HepG2 (cell line): Measurements from ENCODE around the gene FXYD4. TPM values are rescaled to one million over a fixed set of nuclear protein-coding genes. Genes with fewer than 3 reads are reported as not detected.
A peak's percentile ranks its signal among the peaks of the same experiment; 100 is the strongest.

Experiments
- ADNP ChIP-seq: sonication (generic); formaldehyde crosslinking; IDR thresholded peaks from 2 replicates; pipeline ENCODE4 v1.4.0; 2020; ENCODE audit warnings: missing genetic modification reagents
- NFAT5 ChIP-seq: sonication (generic); formaldehyde crosslinking; IDR thresholded peaks from 2 replicates; pipeline ENCODE4 v1.4.0; 2020; ENCODE audit warnings: missing genetic modification reagents
- RBFOX2 ChIP-seq: fragments of 200-400 bp; formaldehyde crosslinking; IDR thresholded peaks from 2 replicates; pipeline ENCODE4 v1.6.1; 2017; ENCODE audit warnings: low read depth, mild to moderate bottlenecking, low read length
- RXRB ChIP-seq: IDR thresholded peaks from 2 replicates; pipeline ENCODE4 v1.6.1; 2016; ENCODE audit warnings: borderline replicate concordance, missing genetic modification reagents, missing compliant biosample characterization
- SOX5 ChIP-seq: IDR thresholded peaks from 2 replicates; pipeline ENCODE4 v1.6.1; 2016; ENCODE audit warnings: borderline replicate concordance
- STAG1 ChIP-seq: sonication (generic); formaldehyde crosslinking; IDR thresholded peaks from 2 replicates; pipeline ENCODE4 v1.4.0; 2020; ENCODE audit warnings: missing genetic modification reagents
- YEATS2 ChIP-seq: sonication (generic); formaldehyde crosslinking; IDR thresholded peaks from 2 replicates; pipeline ENCODE4 v1.4.0; 2020; ENCODE audit warnings: missing genetic modification reagents, borderline replicate concordance
- YY1 ChIP-seq: IDR thresholded peaks from 2 replicates; pipeline ENCODE4 v1.6.1; 2011; ENCODE audit warnings: low read length, low read depth, moderate library complexity, mild to moderate bottlenecking; ENCODE audit not compliant: insufficient read depth, insufficient replicate concordance
- ZNF160 ChIP-seq: sonication (generic); formaldehyde crosslinking; IDR thresholded peaks from 2 replicates; pipeline ENCODE4 v1.8.0; 2022; ENCODE audit warnings: mild to moderate bottlenecking, inconsistent platforms, missing genetic modification reagents
- polyA plus RNA-seq, 8 experiments: library from polyadenylated mRNA; depleted of rRNA in 3 of 8; stranded (reverse) in 7 of 8; unstranded in 1 of 8; fragments of >200 nt; fragmentation: Illumina TruSeq in 4 of 8; extraction: Trizol in 4 of 8; gene quantifications; 2 replicates each; pipeline versions ENCODE4 v1.2.1 to v1.2.3, GENCODE V29; 2011 to 2016; ENCODE audit warnings: low read depth in 4 of 8, missing spikeins in 1 of 8, mixed read lengths in 1 of 8; ENCODE audit not compliant: insufficient read depth in 1 of 8
- total RNA-seq, 5 experiments: library from RNA; depleted of rRNA; stranded (reverse); fragments of >200 nt; fragmentation: Illumina TruSeq; extraction: Trizol; gene quantifications; 2 replicates each; pipeline ENCODE4 v1.2.3, GENCODE V29; 2016; ENCODE audit warnings: low read depth in 1 of 5
- TF ChIP-seq, protein P1 (sequence below): sonication (generic); formaldehyde crosslinking; IDR thresholded peaks from 2 replicates; pipeline ENCODE4 v1.8.0; 2022; ENCODE audit warnings: mild to moderate bottlenecking, missing genetic modification reagents, moderate library complexity
- TF ChIP-seq, protein P2 (sequence below), 2 experiments: IDR thresholded peaks; 2 replicates each; pipeline ENCODE4 v1.6.1; 2011 to 2012; ENCODE audit warnings: low read length in 2 of 2, borderline replicate concordance in 1 of 2, low read depth in 1 of 2, mild to moderate bottlenecking in 1 of 2, moderate library complexity in 1 of 2
- TF ChIP-seq, protein P3 (sequence below), 2 experiments: sonication (generic) in 1 of 2; formaldehyde crosslinking in 1 of 2; IDR thresholded peaks; 2 replicates each; pipeline versions ENCODE4 v1.4.0 to v1.6.1; 2018 to 2020; ENCODE audit warnings: missing genetic modification reagents in 2 of 2, borderline replicate concordance in 1 of 2, low read depth in 1 of 2, mild to moderate bottlenecking in 1 of 2, missing biosample characterization in 1 of 2

Gene FXYD4
- total and polyA plus RNA-seq, 2 of the 13 experiments (the other 11 are each of a cell fraction or from before 2014, with no cell fraction given), result not detected

- TF ChIP-seq YY1 (peak; percentile 52), NFAT5 (CRISPR knock-in tag) (peak; percentile 65; the same call in 1 of the 2 replicates), RXRB (CRISPR knock-in tag) (peak; percentile 62), STAG1 (CRISPR knock-in tag) (peak; percentile 16; the same call in 1 of the 2 replicates), YEATS2 (peak; percentile 76; the same call in 1 of the 2 replicates), ZNF160 (CRISPR knock-in tag) (0 out of 2 replicates have a peak, but pooled peaks have one; percentile 17), ADNP (CRISPR knock-in tag) (peak; percentile 10; the same call in 1 of the 2 replicates), RBFOX2 (peak; percentile 82), SOX5 (CRISPR knock-in tag) (peak; percentile 65; the same call in 1 of the 2 replicates)
- TF ChIP-seq, protein P1, sequence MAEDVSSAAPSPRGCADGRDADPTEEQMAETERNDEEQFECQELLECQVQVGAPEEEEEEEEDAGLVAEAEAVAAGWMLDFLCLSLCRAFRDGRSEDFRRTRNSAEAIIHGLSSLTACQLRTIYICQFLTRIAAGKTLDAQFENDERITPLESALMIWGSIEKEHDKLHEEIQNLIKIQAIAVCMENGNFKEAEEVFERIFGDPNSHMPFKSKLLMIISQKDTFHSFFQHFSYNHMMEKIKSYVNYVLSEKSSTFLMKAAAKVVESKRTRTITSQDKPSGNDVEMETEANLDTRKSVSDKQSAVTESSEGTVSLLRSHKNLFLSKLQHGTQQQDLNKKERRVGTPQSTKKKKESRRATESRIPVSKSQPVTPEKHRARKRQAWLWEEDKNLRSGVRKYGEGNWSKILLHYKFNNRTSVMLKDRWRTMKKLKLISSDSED (CRISPR knock-in tag), result no peak; the same call in 1 of the 2 replicates
- TF ChIP-seq, protein P2, sequence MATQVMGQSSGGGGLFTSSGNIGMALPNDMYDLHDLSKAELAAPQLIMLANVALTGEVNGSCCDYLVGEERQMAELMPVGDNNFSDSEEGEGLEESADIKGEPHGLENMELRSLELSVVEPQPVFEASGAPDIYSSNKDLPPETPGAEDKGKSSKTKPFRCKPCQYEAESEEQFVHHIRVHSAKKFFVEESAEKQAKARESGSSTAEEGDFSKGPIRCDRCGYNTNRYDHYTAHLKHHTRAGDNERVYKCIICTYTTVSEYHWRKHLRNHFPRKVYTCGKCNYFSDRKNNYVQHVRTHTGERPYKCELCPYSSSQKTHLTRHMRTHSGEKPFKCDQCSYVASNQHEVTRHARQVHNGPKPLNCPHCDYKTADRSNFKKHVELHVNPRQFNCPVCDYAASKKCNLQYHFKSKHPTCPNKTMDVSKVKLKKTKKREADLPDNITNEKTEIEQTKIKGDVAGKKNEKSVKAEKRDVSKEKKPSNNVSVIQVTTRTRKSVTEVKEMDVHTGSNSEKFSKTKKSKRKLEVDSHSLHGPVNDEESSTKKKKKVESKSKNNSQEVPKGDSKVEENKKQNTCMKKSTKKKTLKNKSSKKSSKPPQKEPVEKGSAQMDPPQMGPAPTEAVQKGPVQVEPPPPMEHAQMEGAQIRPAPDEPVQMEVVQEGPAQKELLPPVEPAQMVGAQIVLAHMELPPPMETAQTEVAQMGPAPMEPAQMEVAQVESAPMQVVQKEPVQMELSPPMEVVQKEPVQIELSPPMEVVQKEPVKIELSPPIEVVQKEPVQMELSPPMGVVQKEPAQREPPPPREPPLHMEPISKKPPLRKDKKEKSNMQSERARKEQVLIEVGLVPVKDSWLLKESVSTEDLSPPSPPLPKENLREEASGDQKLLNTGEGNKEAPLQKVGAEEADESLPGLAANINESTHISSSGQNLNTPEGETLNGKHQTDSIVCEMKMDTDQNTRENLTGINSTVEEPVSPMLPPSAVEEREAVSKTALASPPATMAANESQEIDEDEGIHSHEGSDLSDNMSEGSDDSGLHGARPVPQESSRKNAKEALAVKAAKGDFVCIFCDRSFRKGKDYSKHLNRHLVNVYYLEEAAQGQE (IDR thresholded peaks at IDR 0.05; ENCODE audit: borderline replicate concordance in 1 of 2, low read depth in 1 of 2, low read length in 2 of 2), result 0 out of 4 replicates have a peak, but pooled peaks of 1 of the 2 experiments have one; percentile 39
- TF ChIP-seq, protein P3, sequence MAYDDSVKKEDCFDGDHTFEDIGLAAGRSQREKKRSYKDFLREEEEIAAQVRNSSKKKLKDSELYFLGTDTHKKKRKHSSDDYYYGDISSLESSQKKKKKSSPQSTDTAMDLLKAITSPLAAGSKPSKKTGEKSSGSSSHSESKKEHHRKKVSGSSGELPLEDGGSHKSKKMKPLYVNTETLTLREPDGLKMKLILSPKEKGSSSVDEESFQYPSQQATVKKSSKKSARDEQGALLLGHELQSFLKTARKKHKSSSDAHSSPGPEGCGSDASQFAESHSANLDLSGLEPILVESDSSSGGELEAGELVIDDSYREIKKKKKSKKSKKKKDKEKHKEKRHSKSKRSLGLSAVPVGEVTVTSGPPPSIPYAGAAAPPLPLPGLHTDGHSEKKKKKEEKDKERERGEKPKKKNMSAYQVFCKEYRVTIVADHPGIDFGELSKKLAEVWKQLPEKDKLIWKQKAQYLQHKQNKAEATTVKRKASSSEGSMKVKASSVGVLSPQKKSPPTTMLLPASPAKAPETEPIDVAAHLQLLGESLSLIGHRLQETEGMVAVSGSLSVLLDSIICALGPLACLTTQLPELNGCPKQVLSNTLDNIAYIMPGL (CRISPR knock-in tag; IDR thresholded peaks at IDR 0.05; ENCODE audit: borderline replicate concordance in 1 of 2, low read depth in 1 of 2), result peak in 1 of 2 experiments; percentile 59; a peak in 2 of 4 replicates
These were observed 36.3 kb downstream of the FXYD4 start (continued) for GRCh38 chr10:43407576-43408330.
